HG02852 (cell line): ENCODE data around the gene ILDR2.
A peak's percentile ranks its signal among the peaks of the same experiment; 100 is the strongest.
"Not testable (repeated sequence)": the region's sequence is repeated elsewhere in the genome, so short reads cannot be mapped to it uniquely, and the experiment has no call there.

Source experiments
- ATAC-seq: cut with Tn5 transposase; IDR thresholded peaks from one replicate; pipeline ENCODE4 v1.9.1; 2021; ENCODE audit warnings: mild to moderate bottlenecking, moderate library complexity; ENCODE audit not compliant: unreplicated experiment

Gene ILDR2

GRCh38 chr1:166895766-166896165 is 79.6 kb downstream of the ILDR2 start:
- no peak for ATAC-seq

- ATAC-seq: no peak
These were observed 85.6 kb downstream of the ILDR2 start for GRCh38 chr1:166889776-166890175.

GRCh38 chr1:166888373-166889111 is 86.8 kb downstream of the ILDR2 start:
- ATAC-seq: no peak

- ATAC-seq: no peak
These were observed 90.4 kb downstream of the ILDR2 start for GRCh38 chr1:166884971-166885370.

- peak; percentile 56 for ATAC-seq
These were observed 91.2 kb downstream of the ILDR2 start for GRCh38 chr1:166884040-166884642.

- no peak for ATAC-seq
These were observed 92.4 kb downstream of the ILDR2 start for GRCh38 chr1:166882893-166883292.

- ATAC-seq: not testable (repeated sequence)
These were observed 97.0 kb downstream of the ILDR2 start for GRCh38 chr1:166878173-166878917.

GRCh38 chr1:166876540-166876838 is 98.9 kb downstream of the ILDR2 start:
- no peak for ATAC-seq

GRCh38 chr1:166875734-166876539 is 99.4 kb downstream of the ILDR2 start, which contains the start of gene TADA1:
TADA1 (minus strand) TSS chr1:166876264; CDS start chr1:166876233, 31 bp downstream.
- peak; percentile 83 for ATAC-seq

- ATAC-seq: no peak
These were observed 100.0 kb downstream of the ILDR2 start for GRCh38 chr1:166875302-166875733.

- ATAC-seq: no peak
These were observed 100.9 kb downstream of the ILDR2 start for GRCh38 chr1:166874464-166874863.

GRCh38 chr1:166870584-166870983 is 104.8 kb downstream of the ILDR2 start:
- ATAC-seq: no peak

GRCh38 chr1:166869318-166870099 is 105.8 kb downstream of the ILDR2 start:
- peak; percentile 53 for ATAC-seq

- no peak for ATAC-seq
These were observed 106.7 kb downstream of the ILDR2 start for GRCh38 chr1:166868639-166869038.

GRCh38 chr1:166865926-166866325 is 109.4 kb downstream of the ILDR2 start:
- ATAC-seq: no peak

- ATAC-seq: no peak
These were observed 115.7 kb downstream of the ILDR2 start for GRCh38 chr1:166859597-166859996.

GRCh38 chr1:166858726-166859419 is 116.5 kb downstream of the ILDR2 start:
- no peak for ATAC-seq
